GM21576 (cell line): ENCODE results near the gene APOA4.

Experiments used
- ATAC-seq: cut with Tn5 transposase; IDR thresholded peaks from one replicate; pipeline ENCODE4 v1.9.1; 2021; ENCODE audit warnings: mild to moderate bottlenecking, moderate library complexity; ENCODE audit not compliant: unreplicated experiment

The APOA4 gene

GRCh38 chr11:116831790-116832349, 8.8 kb upstream of the APOA4 start:
- ATAC-seq = no peak

GRCh38 chr11:116830184-116830912, 7.2 kb upstream of the APOA4 start:
- no peak for ATAC-seq

GRCh38 chr11:116829525-116830183, 6.5 kb upstream of the APOA4 start, which contains the start of gene APOC3:
Gene APOC3, plus strand, starts transcription at chr11:116829907. Its CDS starts 676 bp downstream, at chr11:116830583.
- no peak for ATAC-seq

GRCh38 chr11:116828632-116829524, 5.8 kb upstream of the APOA4 start:
- no peak for ATAC-seq

- no peak for ATAC-seq
Observed at GRCh38 chr11:116827461-116827860, 4.4 kb upstream of the APOA4 start.

- ATAC-seq = no peak
Observed at GRCh38 chr11:116826751-116827431, 3.8 kb upstream of the APOA4 start.

GRCh38 chr11:116825854-116826750, 3.0 kb upstream of the APOA4 start:
- no peak for ATAC-seq

GRCh38 chr11:116825434-116825833, 2.3 kb upstream of the APOA4 start:
- ATAC-seq = no peak

GRCh38 chr11:116822575-116822974, 529 bp downstream of the APOA4 start:
- no peak for ATAC-seq

GRCh38 chr11:116821050-116821918, 1.8 kb downstream of the APOA4 start:
- ATAC-seq = no peak

- no peak for ATAC-seq
Observed at GRCh38 chr11:116819049-116819448, 4.1 kb downstream of the APOA4 start.

- no peak for ATAC-seq
Observed at GRCh38 chr11:116814502-116814901, 8.6 kb downstream of the APOA4 start.

- no peak for ATAC-seq
Observed at GRCh38 chr11:116813781-116814471, 9.2 kb downstream of the APOA4 start.

GRCh38 chr11:116813170-116813569, 9.9 kb downstream of the APOA4 start:
- no peak for ATAC-seq

- ATAC-seq = no peak
Observed at GRCh38 chr11:116812109-116812508, 11.0 kb downstream of the APOA4 start.

- ATAC-seq = no peak
Observed at GRCh38 chr11:116811194-116811593, 11.9 kb downstream of the APOA4 start.

GRCh38 chr11:116808262-116809175, 14.6 kb downstream of the APOA4 start:
- no peak for ATAC-seq
